Vagina (tissue), 2 donors: ENCODE measurements around the gene MAP4K1.

Experiments used
- CTCF ChIP-seq, 3 experiments: fragments of 450-650 bp in 2 of 3; fragments of 200-600 bp in 1 of 3; sonication (generic) in 1 of 3; IDR thresholded peaks; one replicate each; pipeline ENCODE4 v1.5.1; 2017 to 2019; ENCODE audit warnings: antibody characterized with exemption in 3 of 3, mild to moderate bottlenecking in 2 of 3, moderate library complexity in 2 of 3
- POLR2A ChIP-seq, 2 donors: fragments of 450-650 bp; IDR thresholded peaks; one replicate each; pipeline ENCODE4 v1.6.1; 2017; ENCODE audit warnings: antibody characterized with exemption in 2 of 2, mild to moderate bottlenecking in 2 of 2, moderate library complexity in 2 of 2
- POLR2AphosphoS5 ChIP-seq, 2 donors: sonication (generic); formaldehyde crosslinking; IDR thresholded peaks; one replicate each; pipeline ENCODE4 v1.9.0; 2017; ENCODE audit warnings: antibody characterized with exemption in 2 of 2, mild to moderate bottlenecking in 2 of 2, low read depth in 1 of 2; ENCODE audit not compliant: insufficient read depth in 1 of 2

- no peak for TF ChIP-seq POLR2AphosphoS5 (IDR thresholded peaks at IDR 0.05; ENCODE audit: insufficient read depth in 1 of 2, low read depth in 1 of 2)
- no peak for TF ChIP-seq CTCF (IDR thresholded peaks at IDR 0.05)
- TF ChIP-seq POLR2A (IDR thresholded peaks at IDR 0.05), result no peak
Measured at GRCh38 chr19:38614289-38614688, 3.5 kb downstream of the MAP4K1 start.
